Measurements from ENCODE around the gene PLEKHG3.
A peak's percentile ranks its signal among the peaks of the same experiment; 100 is the strongest.

PLEKHG3 gene

GRCh38 chr14:64762044-64763034 is 58.1 kb downstream of the PLEKHG3 start:
- DNase-seq (ENCODE audit: extremely low read depth in 1 of 2, low read depth in 1 of 2) = no peak

- no peak for DNase-seq (ENCODE audit: extremely low read depth in 1 of 2, low read depth in 1 of 2)
Measured at GRCh38 chr14:64763085-64763782, 59.0 kb downstream of the PLEKHG3 start.

GRCh38 chr14:64763801-64764621 is 59.8 kb downstream of the PLEKHG3 start:
- no peak for DNase-seq (ENCODE audit: extremely low read depth in 1 of 2, low read depth in 1 of 2)

- DNase-seq (ENCODE audit: extremely low read depth in 1 of 2, low read depth in 1 of 2) = peak; percentile 21 to 47
Measured at GRCh38 chr14:64764641-64765520, 60.7 kb downstream of the PLEKHG3 start.

- DNase-seq (ENCODE audit: extremely low read depth in 1 of 2, low read depth in 1 of 2) = no peak
Measured at GRCh38 chr14:64765740-64766302, 61.6 kb downstream of the PLEKHG3 start.

- no peak for DNase-seq (ENCODE audit: extremely low read depth in 1 of 2, low read depth in 1 of 2)
Measured at GRCh38 chr14:64766430-64767151, 62.4 kb downstream of the PLEKHG3 start.

- DNase-seq (ENCODE audit: extremely low read depth in 1 of 2, low read depth in 1 of 2) = no peak
Measured at GRCh38 chr14:64767215-64767964, 63.2 kb downstream of the PLEKHG3 start.

- no peak for DNase-seq (ENCODE audit: extremely low read depth in 1 of 2, low read depth in 1 of 2)
Measured at GRCh38 chr14:64768401-64769095, 64.3 kb downstream of the PLEKHG3 start.

GRCh38 chr14:64769096-64770020 is 65.1 kb downstream of the PLEKHG3 start:
- no peak for DNase-seq (ENCODE audit: extremely low read depth in 1 of 2, low read depth in 1 of 2)

- no peak for DNase-seq (ENCODE audit: extremely low read depth in 1 of 2, low read depth in 1 of 2)
Measured at GRCh38 chr14:64770751-64771150, 66.5 kb downstream of the PLEKHG3 start.

- no peak for DNase-seq (ENCODE audit: extremely low read depth in 1 of 2, low read depth in 1 of 2)
Measured at GRCh38 chr14:64771161-64771560, 66.9 kb downstream of the PLEKHG3 start.

GRCh38 chr14:64772397-64772950 is 68.2 kb downstream of the PLEKHG3 start:
- no peak for DNase-seq (ENCODE audit: extremely low read depth in 1 of 2, low read depth in 1 of 2)

- DNase-seq (ENCODE audit: extremely low read depth in 1 of 2, low read depth in 1 of 2) = no peak
Measured at GRCh38 chr14:64773046-64773445, 68.8 kb downstream of the PLEKHG3 start.

- DNase-seq (ENCODE audit: extremely low read depth in 1 of 2, low read depth in 1 of 2) = no peak
Measured at GRCh38 chr14:64773577-64773976, 69.4 kb downstream of the PLEKHG3 start.

GRCh38 chr14:64774272-64774671 is 70.0 kb downstream of the PLEKHG3 start:
- no peak for DNase-seq (ENCODE audit: extremely low read depth in 1 of 2, low read depth in 1 of 2)

GRCh38 chr14:64775081-64775777 is 71.0 kb downstream of the PLEKHG3 start:
- DNase-seq (ENCODE audit: extremely low read depth in 1 of 2, low read depth in 1 of 2) = no peak
